ENCODE data around the gene PRSS57. TPM values are rescaled to one million over a fixed set of nuclear protein-coding genes. Genes with fewer than 3 reads are reported as not detected.

PRSS57 gene
- total and polyA plus RNA-seq, 4 donors: 0.15 to 1.1 (median 0.33) TPM; not detected in 1

GRCh38 chr19:681029-682019 is 13.9 kb downstream of the PRSS57 start:
- no peak for DNase-seq (ENCODE audit: low read depth in 4 of 6, low spot score in 6 of 6)

DNA sequence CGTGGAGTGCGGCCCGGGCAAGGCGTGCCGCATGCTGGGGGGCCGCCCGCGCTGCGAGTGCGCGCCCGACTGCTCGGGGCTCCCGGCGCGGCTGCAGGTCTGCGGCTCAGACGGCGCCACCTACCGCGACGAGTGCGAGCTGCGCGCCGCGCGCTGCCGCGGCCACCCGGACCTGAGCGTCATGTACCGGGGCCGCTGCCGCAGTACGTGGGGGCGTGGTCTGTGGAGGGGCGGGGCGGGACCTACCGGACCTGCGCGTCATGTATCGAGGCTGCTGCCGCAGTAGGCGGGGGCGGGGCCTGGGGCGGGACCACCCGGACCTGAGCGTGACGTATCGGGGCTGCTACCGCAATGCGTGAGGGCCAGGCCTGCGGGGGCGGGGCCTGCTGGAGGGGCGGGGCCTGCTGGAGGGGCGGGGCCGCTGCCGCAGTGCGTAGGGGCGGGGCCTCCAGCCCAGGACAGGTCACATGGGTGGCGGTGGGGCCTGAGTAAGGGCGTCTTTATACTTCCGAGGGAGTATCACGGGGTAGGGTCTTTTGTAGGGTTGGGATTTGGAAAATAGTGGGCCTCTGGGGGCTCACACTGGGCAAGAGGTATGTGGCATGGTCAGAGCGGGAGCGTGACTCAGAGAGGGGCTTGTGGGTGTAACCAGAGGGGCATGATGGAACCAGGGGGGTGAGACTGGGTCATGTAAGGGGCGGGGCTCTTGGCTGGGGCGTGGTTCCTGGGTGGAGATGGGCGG is 14.8 kb downstream of the PRSS57 start:
- H3K9me3 ChIP-seq (ENCODE audit: control insufficient read depth, insufficient read depth, low read length): no peaks in the 10 kb centered on the region
- peaks cover 49% of the 10 kb centered on the region for H3K4me1 ChIP-seq (ENCODE audit: control insufficient read depth, insufficient read depth, low read length)
- DNase-seq (ENCODE audit: low read depth in 4 of 6, low spot score in 6 of 6): peak; percentile 77 to 99 (median 96)
- peaks cover 13% of the 10 kb centered on the region for H3K27me3 ChIP-seq (ENCODE audit: control insufficient read depth, insufficient read depth, low read length)
- peak overlapping the region; percentile 94 for H3K27ac ChIP-seq (ENCODE audit: low read depth, low read length)
- peak overlapping the region; percentile 67 for H3K4me3 ChIP-seq (ENCODE audit: low read depth, low read length)
- peaks cover 20% of the 10 kb centered on the region for H3K36me3 ChIP-seq (ENCODE audit: control insufficient read depth, insufficient read depth, low read length)
- WGBS (ENCODE audit: insufficient coverage): under 1% methylated on average over 66 of the region's 70 CpGs

More at GRCh38 chr19:681029-682019, 13.9 kb downstream of the PRSS57 start:
- peaks cover 42% of the 10 kb centered on the region for H3K4me1 ChIP-seq (ENCODE audit: control insufficient read depth, insufficient read depth, low read length)
- H3K4me3 ChIP-seq (ENCODE audit: low read depth, low read length): peak overlapping the region; percentile 67
- WGBS (ENCODE audit: insufficient coverage): 63% methylated on average over 36 of the region's 54 CpGs
- H3K27me3 ChIP-seq (ENCODE audit: control insufficient read depth, insufficient read depth, low read length): peaks cover 7% of the 10 kb centered on the region
- H3K9me3 ChIP-seq (ENCODE audit: control insufficient read depth, insufficient read depth, low read length): no peaks in the 10 kb centered on the region
- peaks cover 20% of the 10 kb centered on the region for H3K36me3 ChIP-seq (ENCODE audit: control insufficient read depth, insufficient read depth, low read length)
- peak overlapping the region; percentile 94 for H3K27ac ChIP-seq (ENCODE audit: low read depth, low read length)

GRCh38 chr19:679418-680286 is 15.6 kb downstream of the PRSS57 start:
- Histone ChIP-seq H3K27me3 (ENCODE audit: control insufficient read depth, insufficient read depth, low read length) (peaks cover 18% of the 10 kb centered on the region), H3K9me3 (ENCODE audit: control insufficient read depth, insufficient read depth, low read length) (no peaks in the 10 kb centered on the region), H3K4me3 (ENCODE audit: low read depth, low read length) (peak overlapping the region; percentile 54), H3K27ac (ENCODE audit: low read depth, low read length) (peak overlapping the region; percentile 76), H3K4me1 (ENCODE audit: control insufficient read depth, insufficient read depth, low read length) (peaks cover 57% of the 10 kb centered on the region), H3K36me3 (ENCODE audit: control insufficient read depth, insufficient read depth, low read length) (peaks cover 20% of the 10 kb centered on the region)
- peak in 2 of 6 donors; percentile 74 to 78 for DNase-seq (ENCODE audit: low read depth in 4 of 6, low spot score in 6 of 6)
- WGBS (ENCODE audit: insufficient coverage): 3% methylated on average over 66 of the region's 69 CpGs

- 89% methylated on average over 15 of the region's 16 CpGs for WGBS (ENCODE audit: insufficient coverage)
- H3K4me3 ChIP-seq (ENCODE audit: low read depth, low read length): peak overlapping the region; percentile 54
Observed at GRCh38 chr19:678791-679388, 16.4 kb downstream of the PRSS57 start.

DNA sequence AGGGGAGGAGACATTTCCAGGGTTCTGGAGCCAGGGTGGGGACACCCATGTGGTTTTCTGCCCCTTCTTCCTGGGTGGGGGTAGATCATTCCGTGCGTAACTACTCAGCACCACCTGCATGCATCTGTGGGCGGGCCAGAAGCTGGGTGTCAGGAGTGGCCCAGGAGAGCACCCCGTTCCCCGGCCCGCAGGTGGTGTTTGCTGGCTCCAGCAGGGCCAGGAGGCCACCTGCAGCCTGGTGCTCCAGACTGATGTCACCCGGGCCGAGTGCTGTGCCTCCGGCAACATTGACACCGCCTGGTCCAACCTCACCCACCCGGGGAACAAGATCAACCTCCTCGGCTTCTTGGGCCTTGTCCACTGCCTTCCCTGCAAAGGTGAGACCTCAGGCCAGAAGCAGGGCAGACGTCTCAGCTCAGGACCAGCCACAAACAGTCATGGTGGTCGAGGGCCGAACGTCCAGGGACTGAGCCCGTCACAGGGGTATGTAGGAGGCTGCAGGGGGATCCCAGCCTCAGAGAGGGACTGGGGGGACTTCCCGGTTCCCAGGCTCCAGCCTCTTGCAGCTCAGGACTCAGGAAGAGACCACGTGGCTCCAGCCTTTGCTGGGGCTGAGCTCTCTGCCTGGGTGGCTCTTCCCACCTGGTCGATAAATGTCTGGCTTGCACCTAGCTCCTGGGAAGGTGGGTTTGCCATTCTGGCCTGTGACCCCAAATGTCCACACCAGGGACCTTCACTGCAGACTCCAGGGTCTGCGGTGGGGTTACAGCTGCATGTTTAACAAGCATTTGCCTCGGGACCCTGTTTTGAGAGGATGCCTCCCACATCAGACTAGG is 17.4 kb downstream of the PRSS57 start:
- Histone ChIP-seq H3K4me1 (ENCODE audit: control insufficient read depth, insufficient read depth, low read length) (peaks cover 69% of the 10 kb centered on the region), H3K27me3 (ENCODE audit: control insufficient read depth, insufficient read depth, low read length) (peaks cover 18% of the 10 kb centered on the region), H3K36me3 (ENCODE audit: control insufficient read depth, insufficient read depth, low read length) (peaks cover 16% of the 10 kb centered on the region), H3K27ac (ENCODE audit: low read depth, low read length) (no peak overlapping the region), H3K4me3 (ENCODE audit: low read depth, low read length) (no peak overlapping the region), H3K9me3 (ENCODE audit: control insufficient read depth, insufficient read depth, low read length) (no peaks in the 10 kb centered on the region)
- 69% methylated on average over 20 of the region's 22 CpGs for WGBS (ENCODE audit: insufficient coverage)
- no peak for DNase-seq (ENCODE audit: low read depth in 4 of 6, low spot score in 6 of 6)

More at GRCh38 chr19:678791-679388, 16.4 kb downstream of the PRSS57 start:
- Histone ChIP-seq H3K27ac (ENCODE audit: low read depth, low read length) (peak overlapping the region; percentile 76), H3K4me1 (ENCODE audit: control insufficient read depth, insufficient read depth, low read length) (peaks cover 64% of the 10 kb centered on the region), H3K36me3 (ENCODE audit: control insufficient read depth, insufficient read depth, low read length) (peaks cover 20% of the 10 kb centered on the region), H3K27me3 (ENCODE audit: control insufficient read depth, insufficient read depth, low read length) (peaks cover 18% of the 10 kb centered on the region), H3K9me3 (ENCODE audit: control insufficient read depth, insufficient read depth, low read length) (no peaks in the 10 kb centered on the region)
- no peak for DNase-seq (ENCODE audit: low read depth in 4 of 6, low spot score in 6 of 6)

DNA sequence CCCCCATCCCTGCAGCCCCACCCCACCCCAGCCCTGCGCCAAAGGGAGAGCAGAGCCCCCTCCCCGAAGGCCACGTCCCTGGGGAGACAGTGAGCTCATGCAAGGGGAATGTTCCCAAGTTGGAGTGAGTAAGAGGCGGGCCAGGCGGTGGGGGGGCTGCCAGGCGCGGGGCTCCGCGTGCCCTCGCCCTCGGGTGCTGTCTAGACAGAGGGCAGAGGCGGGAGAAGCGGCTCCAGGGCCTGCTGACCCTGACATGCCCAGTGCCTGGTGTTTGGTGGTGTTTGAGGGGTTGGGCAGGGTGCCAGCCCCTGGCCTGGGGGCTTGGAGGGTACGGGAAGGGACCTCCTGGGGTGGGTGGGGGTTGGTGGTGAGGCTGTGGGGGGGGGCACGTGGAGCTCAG is 18.1 kb downstream of the PRSS57 start:
- Histone ChIP-seq H3K36me3 (ENCODE audit: control insufficient read depth, insufficient read depth, low read length) (peaks cover 10% of the 10 kb centered on the region), H3K27me3 (ENCODE audit: control insufficient read depth, insufficient read depth, low read length) (peaks cover 18% of the 10 kb centered on the region), H3K27ac (ENCODE audit: low read depth, low read length) (no peak overlapping the region), H3K4me1 (ENCODE audit: control insufficient read depth, insufficient read depth, low read length) (peaks cover 70% of the 10 kb centered on the region), H3K4me3 (ENCODE audit: low read depth, low read length) (no peak overlapping the region), H3K9me3 (ENCODE audit: control insufficient read depth, insufficient read depth, low read length) (no peaks in the 10 kb centered on the region)
- DNase-seq (ENCODE audit: low read depth in 4 of 6, low spot score in 6 of 6): peak in 2 of 6 donors; percentile 13 to 44
- WGBS (ENCODE audit: insufficient coverage): 15% methylated on average over 10 of the region's 15 CpGs

DNA sequence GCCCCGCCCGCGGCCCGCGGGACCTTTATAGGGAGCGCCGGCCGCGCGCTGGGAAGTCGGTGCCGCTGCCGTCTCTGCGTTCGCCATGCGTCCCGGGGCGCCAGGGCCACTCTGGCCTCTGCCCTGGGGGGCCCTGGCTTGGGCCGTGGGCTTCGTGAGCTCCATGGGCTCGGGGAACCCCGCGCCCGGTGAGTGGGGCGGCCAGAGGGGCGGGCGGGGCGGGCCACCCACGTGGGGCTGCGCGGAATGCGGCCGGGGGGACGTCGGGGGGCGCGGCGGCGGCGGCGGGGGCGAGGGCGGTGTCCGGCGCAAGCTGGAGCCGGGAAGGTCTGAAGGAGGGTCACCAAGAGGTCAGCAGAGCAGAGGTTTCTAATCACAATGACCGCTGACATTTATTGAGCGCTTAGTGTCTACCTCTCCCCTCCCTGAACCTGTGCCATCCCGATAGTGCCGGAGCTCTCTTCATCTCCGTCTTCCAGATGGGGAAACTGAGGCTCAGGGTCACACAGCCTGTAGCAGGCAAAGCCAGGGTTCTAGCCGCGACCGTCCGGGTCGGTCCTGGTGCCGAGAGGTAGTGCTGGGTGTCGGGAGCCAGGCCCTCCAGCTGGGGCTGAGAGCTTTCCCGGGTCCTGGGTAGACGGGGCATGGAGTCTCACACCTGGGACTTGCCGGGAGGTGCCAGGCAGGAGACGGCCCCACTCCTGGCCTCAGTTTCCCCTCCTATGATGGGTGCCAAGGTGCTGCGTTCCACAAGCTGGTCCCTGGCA is 18.7 kb downstream of the PRSS57 start, which contains the start of gene FSTL3:
TSS of gene FSTL3 (plus strand) at position 54 of the 767 bp plus-strand sequence. CDS start at position 86, 32 bp downstream.
- DNase-seq (ENCODE audit: low read depth in 4 of 6, low spot score in 6 of 6): peak in 1 of 6 donors; percentile 5
- H3K27me3 ChIP-seq (ENCODE audit: control insufficient read depth, insufficient read depth, low read length): peaks cover 18% of the 10 kb centered on the region
- H3K36me3 ChIP-seq (ENCODE audit: control insufficient read depth, insufficient read depth, low read length): peaks cover 10% of the 10 kb centered on the region
- peak within 1 kb of the TSS; percentile 40 for H3K27ac ChIP-seq (ENCODE audit: low read depth, low read length)
- H3K9me3 ChIP-seq (ENCODE audit: control insufficient read depth, insufficient read depth, low read length): no peaks in the 10 kb centered on the region
- peaks cover 68% of the 10 kb centered on the region for H3K4me1 ChIP-seq (ENCODE audit: control insufficient read depth, insufficient read depth, low read length)
- peak within 1 kb of the TSS; percentile 32 for H3K4me3 ChIP-seq (ENCODE audit: low read depth, low read length)
- 8% methylated on average over 60 of the region's 63 CpGs for WGBS (ENCODE audit: insufficient coverage)

- Histone ChIP-seq H3K36me3 (ENCODE audit: control insufficient read depth, insufficient read depth, low read length) (peaks cover 10% of the 10 kb centered on the region), H3K27me3 (ENCODE audit: control insufficient read depth, insufficient read depth, low read length) (peaks cover 18% of the 10 kb centered on the region), H3K4me3 (ENCODE audit: low read depth, low read length) (no peak overlapping the region), H3K9me3 (ENCODE audit: control insufficient read depth, insufficient read depth, low read length) (no peaks in the 10 kb centered on the region), H3K27ac (ENCODE audit: low read depth, low read length) (peak overlapping the region; percentile 35), H3K4me1 (ENCODE audit: control insufficient read depth, insufficient read depth, low read length) (peaks cover 62% of the 10 kb centered on the region)
- no peak for DNase-seq (ENCODE audit: low read depth in 4 of 6, low spot score in 6 of 6)
- 10% methylated on average over 31 of the region's 31 CpGs for WGBS (ENCODE audit: insufficient coverage)
Observed at GRCh38 chr19:676007-676338, 19.3 kb downstream of the PRSS57 start.

Measured in spinal cord (tissue), 10 donors.